ENCODE data around the gene AFMID. TPM values are rescaled to one million over a fixed set of nuclear protein-coding genes. Genes with fewer than 3 reads are reported as not detected.

AFMID gene
- total and polyA plus RNA-seq, 9 of the 15 experiments (the other 6 are each of a cell fraction or from before 2014, with no cell fraction given): 62.1 to 188 (median 74.4) TPM

DNA sequence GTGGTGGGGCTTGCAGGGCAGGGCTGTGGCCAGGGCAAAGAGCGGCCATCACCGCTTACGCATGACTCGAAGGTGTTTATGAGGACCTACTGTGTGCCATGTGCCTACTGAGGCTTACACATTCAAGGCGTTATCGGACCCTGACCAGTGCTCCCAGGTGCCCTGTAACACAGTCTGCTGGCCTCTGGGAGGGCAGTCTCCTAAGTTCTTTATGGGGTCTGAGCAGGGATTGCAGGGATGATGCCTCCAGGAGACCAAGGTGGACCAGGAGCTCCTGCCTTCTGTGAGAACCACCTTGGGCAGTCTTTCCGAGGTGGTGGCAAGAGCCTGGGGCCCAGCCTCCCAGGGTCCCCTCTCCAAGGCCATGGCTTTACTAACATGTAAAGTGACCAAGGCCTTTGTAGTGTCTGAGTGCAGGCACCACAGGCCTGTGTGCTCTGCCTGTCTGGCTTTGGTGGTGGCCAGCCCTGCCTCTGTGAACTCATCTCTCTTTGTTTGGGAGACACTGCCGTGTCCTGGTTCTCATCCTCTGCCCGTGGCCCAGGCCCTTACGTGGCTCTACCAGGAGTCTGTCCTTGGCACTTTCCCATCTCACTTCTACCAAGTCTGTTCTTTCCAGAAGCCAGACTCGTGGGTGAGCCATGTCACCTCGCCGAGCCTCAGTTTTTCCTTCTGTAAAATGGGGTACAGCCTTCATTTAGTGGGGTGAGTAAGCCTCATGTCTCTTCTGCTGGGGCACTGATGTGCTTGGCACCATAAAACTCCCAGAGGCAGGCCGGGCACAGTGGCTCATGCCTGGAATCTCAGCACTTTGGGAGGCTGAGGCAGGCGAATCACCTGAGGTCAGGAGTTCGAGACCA lies 22.2 kb upstream of the AFMID start (continued):
- TF ChIP-seq MYBL2 (IDR thresholded peaks at IDR 0.05; ENCODE audit: low read depth) (no peak), MYBL2 (CRISPR knock-in tag; IDR thresholded peaks at IDR 0.05; ENCODE audit: borderline replicate concordance) (no peak), ESRRB (CRISPR knock-in tag; IDR thresholded peaks at IDR 0.05; ENCODE audit: borderline replicate concordance) (no peak), TFAP4 (CRISPR knock-in tag; IDR thresholded peaks at IDR 0.05; ENCODE audit: borderline replicate concordance) (no peak), RBM25 (IDR thresholded peaks at IDR 0.05; ENCODE audit: low read depth, low read length, severe bottlenecking) (peak; percentile 65), SMARCA5 (IDR thresholded peaks at IDR 0.05) (0 out of 2 replicates have a peak, but pooled peaks have one; percentile 54), TCF7 (IDR thresholded peaks at IDR 0.05; ENCODE audit: borderline replicate concordance) (no peak), NR1H2 (CRISPR knock-in tag; IDR thresholded peaks at IDR 0.05) (no peak), NR3C1 (CRISPR knock-in tag; IDR thresholded peaks at IDR 0.05) (peak; percentile 8; the same call in 1 of the 2 replicates), RUNX1 (IDR thresholded peaks at IDR 0.05; ENCODE audit: low read depth) (no peak), NFE2 (IDR thresholded peaks at IDR 0.05; ENCODE audit: low read depth) (no peak), BCOR (IDR thresholded peaks at IDR 0.05) (peak; percentile 93), STAG1 (CRISPR knock-in tag; IDR thresholded peaks at IDR 0.05; ENCODE audit: borderline replicate concordance) (no peak), ZNF431 (CRISPR knock-in tag; IDR thresholded peaks at IDR 0.05) (no peak), NFIX (CRISPR knock-in tag; IDR thresholded peaks at IDR 0.05; ENCODE audit: low read depth) (no peak), ZBTB34 (CRISPR knock-in tag; IDR thresholded peaks at IDR 0.05) (no peak), ADNP (tag; IDR thresholded peaks at IDR 0.05) (peak; percentile 72), ZNF318 (IDR thresholded peaks at IDR 0.05; ENCODE audit: borderline replicate concordance in 1 of 2, low read depth in 1 of 2) (no peak)
